HUDEP-2 (cell line): Measurements from ENCODE around the gene MTUS2.

ENCODE experiments used
- DNase-seq, 76 experiments: peaks; one replicate each; lab custom pipeline; 2025; ENCODE audit not compliant: unreplicated experiment in 76 of 76; lab: John Stamatoyannopoulos, UW

Gene MTUS2

DNA sequence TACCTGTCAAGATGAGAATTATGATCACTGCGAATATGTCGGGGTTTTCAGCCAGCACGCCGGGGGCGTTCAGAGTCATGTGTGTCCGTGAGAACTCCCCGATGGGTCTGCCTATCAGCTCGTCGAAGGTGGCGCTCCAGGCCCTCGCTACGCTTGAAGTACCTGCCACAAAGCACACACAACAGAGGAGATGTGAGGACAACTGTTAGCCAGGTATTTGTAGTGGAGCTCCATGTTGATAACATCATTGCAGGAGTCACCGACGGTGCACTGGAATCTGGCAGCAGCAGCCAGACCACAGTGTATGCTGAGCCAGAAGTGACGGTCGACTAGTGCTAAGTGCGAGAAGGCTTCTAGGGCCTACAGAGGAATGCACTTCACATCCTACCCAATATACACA is 712.7 kb downstream of the MTUS2 start:
- DNase-seq: no peak

DNA sequence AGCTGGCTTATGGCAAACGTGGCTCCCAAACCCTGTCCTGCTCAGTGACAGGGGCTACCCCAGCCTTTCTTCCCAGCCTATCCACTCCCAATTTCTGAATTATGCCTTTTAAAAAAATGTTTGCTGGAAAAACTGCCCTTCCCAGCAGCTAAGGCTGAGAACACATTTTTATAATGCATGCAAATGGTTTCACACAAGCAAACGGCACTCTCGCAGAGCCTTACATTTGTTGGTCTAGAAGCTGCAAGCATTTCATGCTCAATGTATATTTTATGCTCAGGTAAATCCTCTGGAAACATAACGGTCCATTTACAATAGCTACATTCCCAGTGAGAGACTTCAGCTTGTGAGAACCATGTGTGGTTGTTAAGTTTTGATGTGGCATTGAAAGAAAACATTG is 713.9 kb downstream of the MTUS2 start:
- no peak for DNase-seq

DNA sequence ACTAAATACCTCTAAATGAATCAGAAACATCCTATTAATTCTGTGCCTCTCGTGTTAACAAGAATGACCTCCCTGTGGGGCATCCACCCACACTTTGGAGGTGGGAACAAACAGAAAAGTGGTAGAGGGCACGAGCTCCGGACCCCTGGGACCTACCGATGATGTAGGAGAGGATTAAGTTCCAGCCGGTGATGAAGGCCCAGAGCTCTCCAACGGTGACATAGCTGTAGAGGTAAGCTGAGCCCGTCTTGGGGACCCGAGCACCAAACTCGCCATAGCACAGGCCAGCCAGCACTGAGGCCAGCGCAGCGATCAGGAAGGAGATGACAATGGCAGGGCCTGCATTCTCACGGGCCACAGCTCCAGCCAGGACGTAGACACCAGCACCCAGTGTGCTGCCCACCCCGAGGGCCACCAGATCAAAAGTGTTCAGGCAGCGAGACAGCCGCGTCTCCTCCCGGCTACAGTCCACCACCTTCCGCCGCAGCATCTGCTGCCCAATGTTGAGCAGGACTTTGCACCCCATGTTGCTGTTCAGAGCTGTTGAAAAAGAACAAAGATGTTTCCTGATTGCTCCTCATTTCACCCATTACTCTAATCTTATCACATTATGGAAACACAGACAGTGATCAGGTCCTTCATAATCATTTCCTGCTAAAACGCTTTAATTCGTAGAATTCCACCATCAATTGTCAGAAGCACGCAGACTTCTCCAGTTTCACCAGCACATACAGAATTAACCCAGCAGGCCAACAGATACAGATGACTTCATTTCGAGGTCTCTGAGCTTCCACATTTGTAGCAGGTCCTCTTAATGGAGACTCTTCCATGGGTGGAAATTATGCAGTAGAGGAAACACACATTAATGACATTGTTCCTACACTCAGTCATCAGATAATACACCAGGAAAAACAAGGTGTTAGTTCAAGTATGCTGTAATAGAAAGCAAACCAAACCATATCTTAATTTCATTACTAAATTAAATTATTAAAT is 715.8 kb downstream of the MTUS2 start:
- DNase-seq: no peak

DNA sequence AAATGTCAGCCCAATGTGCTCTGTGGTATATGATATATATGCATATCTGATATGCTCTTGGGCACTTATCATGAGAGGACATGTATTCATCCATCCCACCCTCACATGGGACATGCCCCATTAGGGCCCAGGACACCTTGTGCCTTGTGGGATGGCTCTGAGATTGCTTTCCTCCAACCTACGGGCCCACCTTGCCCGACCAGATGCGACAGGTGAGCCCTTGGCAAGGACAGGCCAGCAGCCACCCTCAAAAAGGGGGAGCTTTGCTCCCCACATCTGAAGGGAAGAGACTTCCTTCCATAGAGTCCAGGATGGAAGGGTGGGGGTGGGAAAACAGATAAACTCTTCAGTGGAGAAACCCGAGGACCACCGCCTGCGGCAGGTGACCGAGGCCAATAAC is 716.7 kb downstream of the MTUS2 start:
- no peak for DNase-seq

DNA sequence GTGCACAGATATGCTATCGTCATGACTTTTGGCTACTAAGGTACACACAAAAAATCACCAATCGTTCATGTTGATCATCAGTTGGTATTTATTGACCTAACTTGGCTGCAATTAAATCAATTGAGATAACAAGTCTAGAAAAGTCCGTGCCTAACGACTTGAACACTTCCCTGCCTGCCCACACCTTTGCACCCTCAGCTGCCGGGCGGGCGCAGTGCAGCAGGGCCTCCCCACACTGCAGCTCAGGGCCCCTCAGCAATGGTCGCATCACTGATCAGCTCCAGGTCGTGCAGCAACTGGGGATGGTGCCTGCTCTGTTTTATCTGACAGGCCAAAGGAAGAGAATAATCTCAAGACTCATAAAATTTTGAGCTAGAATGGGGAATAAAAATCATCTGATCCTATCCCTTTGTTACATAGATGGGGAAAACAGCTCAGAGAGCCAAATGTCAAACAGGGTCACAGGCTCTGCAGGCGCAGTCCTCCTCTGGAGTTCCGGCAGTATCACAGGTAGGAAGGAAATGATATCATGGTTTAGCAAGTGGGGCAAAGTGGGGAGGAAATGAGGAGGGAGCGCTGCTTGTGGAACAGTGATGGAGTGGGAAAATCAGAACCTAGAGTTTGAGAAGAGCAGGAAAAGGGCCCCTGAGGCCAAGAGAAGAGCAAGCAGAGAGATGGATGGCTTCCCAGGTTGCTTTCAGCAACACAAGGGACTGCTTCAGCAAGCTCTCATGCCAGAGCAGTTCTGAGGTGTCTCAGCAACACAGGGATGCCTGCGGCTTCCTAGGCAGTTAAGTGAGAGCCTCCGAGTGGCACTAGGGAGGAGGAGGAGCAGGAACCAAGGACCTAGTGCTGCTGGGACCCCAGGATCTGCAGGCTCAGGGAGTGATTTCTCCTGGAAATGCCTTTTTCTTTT is 717.9 kb downstream of the MTUS2 start:
- no peak for DNase-seq

DNA sequence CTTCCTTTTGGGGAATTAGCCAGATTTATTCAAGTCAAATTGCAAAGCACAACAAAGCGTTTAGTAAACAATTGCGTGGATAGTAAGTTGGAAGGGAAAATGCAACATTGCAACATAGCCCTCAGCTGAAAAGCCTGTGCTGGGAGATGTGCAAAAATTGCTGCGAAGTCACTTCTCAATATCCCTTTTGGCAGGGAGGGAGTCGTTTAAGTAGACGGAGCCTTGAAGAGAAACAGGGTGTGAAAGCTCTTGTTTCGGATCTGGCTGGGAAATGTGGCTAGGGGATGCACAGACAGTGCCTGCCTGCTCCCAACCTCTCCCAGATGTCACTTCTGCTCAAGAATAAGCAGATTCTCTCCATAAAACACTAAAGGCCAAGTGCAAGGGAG is 718.5 kb downstream of the MTUS2 start:
- no peak for DNase-seq

DNA sequence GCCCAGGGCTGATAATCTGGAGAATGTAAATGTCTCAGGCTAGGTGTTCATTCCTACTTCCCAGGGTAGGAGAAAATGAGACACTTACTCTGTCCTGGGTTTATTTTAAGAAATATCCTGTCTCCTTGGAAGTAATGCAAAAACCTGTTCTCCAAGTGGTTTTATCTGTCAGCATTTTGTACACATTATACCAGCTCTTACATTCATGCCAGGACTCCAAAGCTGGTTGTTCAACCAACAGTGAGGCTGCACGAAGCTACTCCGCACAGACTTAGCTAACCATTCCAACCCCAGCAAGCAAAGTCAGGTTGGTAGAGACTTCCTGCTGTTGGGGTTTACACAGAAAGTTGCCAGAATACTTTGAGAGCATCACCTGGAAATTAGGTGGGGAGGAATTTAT is 719.7 kb downstream of the MTUS2 start:
- DNase-seq: no peak

DNA sequence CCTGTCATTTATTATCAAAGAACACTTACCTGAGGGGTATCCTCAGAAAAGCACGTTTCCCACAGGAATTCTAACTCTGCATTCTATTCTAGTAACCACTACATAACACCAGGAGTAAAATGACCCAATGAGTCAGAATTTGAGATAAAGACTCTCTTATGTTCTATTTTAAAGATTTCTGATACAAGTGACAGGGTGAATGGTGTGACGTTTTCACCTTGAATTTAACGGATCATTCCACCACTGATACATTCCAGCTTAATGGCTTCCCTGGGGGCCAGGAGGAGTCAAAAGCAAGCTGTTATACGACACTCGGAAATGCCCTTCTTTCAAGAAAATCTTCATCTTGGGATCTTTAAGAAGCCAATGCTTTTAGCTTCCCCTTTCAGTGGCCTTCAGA is 720.2 kb downstream of the MTUS2 start:
- no peak for DNase-seq

DNA sequence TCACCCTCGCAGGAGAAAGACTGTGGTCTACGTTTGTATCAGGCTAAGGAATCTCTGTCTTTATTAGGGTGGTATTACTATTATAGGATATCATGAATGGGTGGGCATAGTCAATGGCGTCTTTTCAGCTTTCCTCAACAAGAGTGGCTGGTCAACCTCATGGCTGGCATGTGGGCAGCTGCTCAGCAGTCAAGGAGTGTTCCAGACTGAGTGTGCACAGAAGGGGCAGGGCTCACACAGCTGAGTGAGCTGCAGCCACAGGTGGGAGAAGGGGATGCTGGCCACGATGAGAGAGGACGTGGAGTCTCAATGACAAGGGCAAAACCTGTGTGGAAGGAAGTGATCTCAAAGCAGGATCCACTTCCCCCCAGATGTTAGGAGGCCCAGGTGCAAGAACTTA is 720.7 kb downstream of the MTUS2 start:
- no peak for DNase-seq

DNA sequence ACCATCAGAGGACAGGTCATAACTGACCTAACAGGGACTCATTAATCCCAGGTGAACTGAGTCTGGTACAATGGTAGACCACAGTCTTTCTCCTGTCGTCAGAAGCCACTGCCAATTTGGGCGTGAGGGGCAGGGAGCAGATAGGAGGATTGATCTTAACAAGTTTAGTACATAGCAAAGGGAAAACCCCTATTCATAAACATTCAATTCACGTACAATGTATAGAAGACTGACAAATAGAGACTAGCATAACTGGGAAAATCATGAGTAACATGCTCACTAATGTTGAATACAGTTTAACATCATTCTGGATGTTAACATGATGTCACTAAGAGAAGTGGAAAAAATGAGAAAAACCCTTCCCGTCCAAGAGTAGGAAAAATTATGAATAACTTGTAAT is 721.3 kb downstream of the MTUS2 start:
- DNase-seq: no peak

DNA sequence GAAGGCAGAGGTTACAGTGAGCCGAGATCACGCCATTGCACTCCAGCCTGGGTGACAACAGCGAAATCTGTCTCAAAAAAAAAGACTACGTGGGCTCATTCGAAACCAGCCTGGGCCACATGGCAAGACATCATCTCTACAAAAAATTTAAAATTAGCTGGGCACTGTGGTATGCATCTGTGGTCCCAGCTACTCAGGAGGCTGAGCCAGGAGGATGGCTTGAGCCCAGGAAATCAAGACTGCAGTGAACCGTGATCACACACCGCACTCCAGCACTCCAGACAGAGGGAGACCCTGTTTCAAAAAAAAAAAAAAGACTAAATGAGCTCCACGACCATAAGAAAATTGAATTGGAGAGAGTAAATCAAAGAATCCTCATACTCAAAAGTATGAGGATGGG is 722.2 kb downstream of the MTUS2 start:
- DNase-seq: no peak

DNA sequence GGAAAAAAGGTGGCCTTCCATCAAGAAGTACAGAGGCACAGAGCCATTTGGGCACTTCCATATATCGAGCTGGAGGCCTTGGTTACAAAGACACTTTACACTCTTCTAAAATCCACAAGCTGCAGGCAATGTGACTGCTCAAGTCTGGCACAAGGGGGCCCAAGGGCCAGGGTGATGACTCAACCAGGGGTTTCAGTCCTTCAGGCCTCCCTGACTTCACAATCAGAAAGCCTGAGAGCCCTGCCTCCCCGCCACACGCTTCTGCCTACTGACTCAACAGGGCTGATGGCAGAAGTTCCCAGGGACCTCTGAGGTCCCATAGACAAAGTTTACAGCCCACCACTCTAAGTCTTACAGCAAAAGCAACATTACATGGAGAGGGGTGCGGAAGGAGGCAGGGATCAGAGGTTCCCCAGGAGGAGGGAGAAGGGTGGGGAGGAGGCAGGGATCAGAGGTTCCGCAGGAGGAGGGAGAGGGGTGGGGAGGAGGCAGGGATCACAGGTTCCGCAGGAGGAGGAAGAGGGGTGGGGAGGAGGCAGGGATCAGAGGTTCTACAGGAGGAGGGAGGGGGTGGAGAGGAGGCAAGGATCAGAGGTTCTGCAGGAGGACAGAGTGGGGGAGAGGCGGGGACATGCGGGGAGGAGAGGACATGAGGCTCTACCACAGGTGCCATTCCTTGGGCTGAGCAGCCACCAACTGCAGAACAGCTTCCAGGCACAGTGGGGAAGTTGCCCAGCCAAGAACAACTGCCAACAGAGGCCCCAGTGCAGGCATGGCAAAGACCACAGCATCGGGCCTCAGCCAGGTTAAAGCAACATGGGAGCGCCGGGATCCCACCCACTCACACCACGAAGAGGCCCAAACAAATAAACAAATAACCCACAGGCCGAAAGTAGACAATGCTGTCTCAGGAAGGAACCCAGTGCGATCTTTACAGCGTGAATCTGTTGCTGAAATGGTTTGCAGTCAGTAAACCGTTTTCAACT is 723.4 kb downstream of the MTUS2 start:
- peak in 26 of 76 experiments; percentile 2 to 40 (median 14) for DNase-seq

DNA sequence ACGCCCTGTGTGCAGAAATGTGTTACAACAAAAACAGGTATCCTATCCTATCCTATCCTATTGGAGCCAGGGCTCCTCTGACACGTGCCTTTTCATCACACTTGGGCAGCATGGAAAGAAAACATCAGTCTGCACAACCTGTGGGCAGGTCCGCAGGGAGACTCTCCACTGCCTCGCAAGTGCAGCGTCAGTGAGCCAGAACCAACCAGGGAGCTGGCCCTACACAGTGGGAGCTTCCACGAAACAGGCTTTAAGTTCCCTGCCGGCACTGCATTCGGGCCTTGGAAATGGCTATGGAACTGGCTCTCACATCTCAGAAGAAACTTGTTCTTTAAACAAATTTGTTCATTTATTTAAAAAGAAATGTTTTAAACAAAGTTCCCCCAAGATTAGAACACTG is 725.8 kb downstream of the MTUS2 start:
- DNase-seq: no peak

DNA sequence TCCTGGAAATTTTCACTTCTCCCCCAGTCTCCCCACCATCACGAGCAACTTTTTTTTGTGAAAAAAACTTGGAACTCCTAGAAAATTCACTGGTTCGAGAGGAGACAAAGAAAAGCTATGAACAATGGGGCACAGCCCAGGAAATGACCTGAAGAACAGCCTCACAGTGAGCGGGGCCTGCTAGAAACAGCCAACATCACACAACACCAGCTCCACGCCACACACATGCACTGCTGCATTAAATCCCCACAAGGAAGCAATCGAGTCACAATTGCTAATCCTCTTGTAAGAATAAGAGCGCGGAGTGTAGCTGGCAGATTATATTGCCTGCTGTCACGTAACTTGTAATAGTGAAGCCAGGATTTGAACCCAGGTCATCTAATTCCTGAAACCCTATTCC is 726.5 kb downstream of the MTUS2 start:
- no peak for DNase-seq

DNA sequence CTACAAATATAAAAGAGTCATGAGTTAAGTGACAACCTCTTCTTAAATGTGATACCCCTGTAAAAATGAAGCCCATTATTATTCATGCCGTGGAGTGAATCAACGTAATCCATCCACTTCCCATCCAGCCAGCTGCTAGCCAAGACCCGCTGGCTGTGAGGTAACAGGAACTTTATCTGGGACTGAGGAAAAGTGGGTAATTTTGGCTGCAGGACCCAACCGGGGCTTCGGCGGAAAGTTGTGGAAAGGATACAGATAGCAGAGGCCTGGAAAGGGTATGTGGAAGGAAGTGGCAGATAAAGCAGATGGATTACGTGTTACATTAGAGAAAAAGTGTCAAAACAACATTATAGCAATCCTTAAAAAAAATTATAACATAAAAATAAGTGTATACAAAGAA is 727.0 kb downstream of the MTUS2 start:
- DNase-seq: no peak

DNA sequence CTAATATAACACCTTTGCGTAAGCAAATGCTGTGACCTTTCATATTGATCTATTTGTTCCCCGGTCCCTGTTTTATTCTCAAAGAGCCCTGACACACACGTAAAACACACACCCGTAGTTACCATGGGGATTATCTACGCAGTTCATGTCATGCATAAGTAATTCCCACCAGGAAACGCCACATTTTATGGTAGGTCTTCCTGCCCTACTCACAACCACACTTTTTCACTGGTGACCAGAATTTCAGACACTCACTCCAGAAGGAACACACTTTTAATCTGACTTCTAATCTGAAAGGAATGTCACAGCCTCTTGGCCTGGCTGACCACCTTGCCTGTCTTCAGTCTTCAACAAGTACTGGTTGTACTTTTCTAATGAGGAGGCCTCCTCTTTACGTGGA is 728.6 kb downstream of the MTUS2 start:
- no peak for DNase-seq

DNA sequence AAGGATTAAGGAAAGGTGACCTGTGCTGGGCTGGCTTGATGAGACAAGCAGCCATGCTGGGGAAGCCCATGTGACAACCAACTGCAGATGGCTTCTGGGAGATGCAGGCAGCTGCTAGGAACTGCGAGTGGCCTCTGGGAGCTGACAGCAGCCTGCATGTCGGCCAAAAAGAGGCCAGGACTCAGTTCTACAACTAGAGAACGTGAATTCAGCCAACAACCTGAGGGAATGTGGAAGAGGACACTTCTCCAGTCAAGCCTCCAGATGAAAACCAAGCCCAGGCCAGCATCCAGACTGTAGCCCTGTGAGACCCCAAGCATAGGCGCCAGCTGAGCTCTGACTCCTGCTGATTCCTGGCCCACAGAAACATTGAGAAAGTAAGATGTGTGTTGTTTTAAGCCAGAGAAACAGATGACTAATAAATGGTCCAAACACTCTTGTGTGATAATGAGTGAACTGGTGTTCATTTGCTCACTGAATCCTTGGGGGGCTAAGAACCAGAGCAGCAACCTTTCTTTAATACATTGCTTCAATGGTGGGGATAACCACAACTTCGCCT is 730.4 kb downstream of the MTUS2 start:
- DNase-seq: no peak

DNA sequence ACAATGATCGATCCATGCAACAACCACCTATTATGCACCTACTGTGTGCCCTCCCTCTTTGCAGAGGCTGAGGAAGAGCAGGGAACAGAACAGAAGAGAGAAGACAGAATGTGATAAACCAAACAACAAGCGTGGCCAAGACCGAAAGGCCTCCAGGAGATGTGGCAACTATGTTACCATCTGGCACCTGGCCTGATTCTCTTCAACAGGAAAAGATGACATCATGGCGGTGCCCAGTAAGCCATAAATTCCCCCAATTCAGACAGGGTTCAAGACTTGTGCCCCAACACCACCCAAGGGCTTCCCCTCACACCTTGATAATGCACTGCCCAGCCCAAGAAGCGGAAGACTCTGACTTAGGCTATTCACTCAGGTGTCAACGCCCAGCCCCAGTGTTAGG is 731.1 kb downstream of the MTUS2 start:
- DNase-seq: no peak
